Muscle of back (tissue), 13 donors: ENCODE measurements around the gene C1QTNF12. TPM values are rescaled to one million over a fixed set of nuclear protein-coding genes. Genes with fewer than 3 reads are reported as not detected.

ENCODE experiments used
- DNase-seq, 3 donors: peaks; one replicate each; pipeline versions ENCODE4 v3.0.0 to v3.0.0-alpha.2; 2013
- long read RNA-seq, 9 donors: transcript quantifications; one replicate each; lab custom pipeline, GENCODE V29; 2026
- polyA plus RNA-seq, 10 donors: library from polyadenylated mRNA; unstranded; fragments of 120-200 nt; gene quantifications; one replicate each; pipeline ENCODE4 v1.2.1, GENCODE V29; 2013; ENCODE audit not compliant: insufficient read length in 10 of 10

C1QTNF12 gene
- polyA plus RNA-seq: 1 to 10 TPM; 1.0 to 6.7 (median 2.7) TPM
- long read RNA-seq, donor 1, partial matches to known transcripts: 0 of 3 reads
- long read RNA-seq, donor 1, other reads (novel, unspliced or antisense): 0 of 3 reads
- long read RNA-seq, donor 2, partial matches to known transcripts: 0 of 2 reads
- long read RNA-seq, donor 2, other reads (novel, unspliced or antisense): 0 of 2 reads
- long read RNA-seq, donor 3: 0 reads
- long read RNA-seq, donor 4, partial matches to known transcripts: 0 of 3 reads
- long read RNA-seq, donor 4, other reads (novel, unspliced or antisense): 0 of 3 reads
- long read RNA-seq, donor 5: 0 reads
- long read RNA-seq, donor 6, partial matches to known transcripts: 0 of 3 reads
- long read RNA-seq, donor 6, other reads (novel, unspliced or antisense): 0 of 3 reads
- long read RNA-seq, donor 7, partial matches to known transcripts: 0 of 4 reads
- long read RNA-seq, donor 7, other reads (novel, unspliced or antisense): 0 of 4 reads
- long read RNA-seq, donor 8, partial matches to known transcripts: 0 of 3 reads
- long read RNA-seq, donor 8, other reads (novel, unspliced or antisense): 0 of 3 reads
- long read RNA-seq, donor 9: 0 reads

GRCh38 chr1:1246577-1247340 lies at the start of gene C1QTNF12:
TSS of gene C1QTNF12 (minus strand) at chr1:1246722. CDS start at chr1:1246690, 32 bp downstream.
- peak in 1 of 3 donors; percentile 44 for DNase-seq

GRCh38 chr1:1295154-1295923 lies 48.8 kb upstream of the C1QTNF12 start:
- no peak for DNase-seq

DNA sequence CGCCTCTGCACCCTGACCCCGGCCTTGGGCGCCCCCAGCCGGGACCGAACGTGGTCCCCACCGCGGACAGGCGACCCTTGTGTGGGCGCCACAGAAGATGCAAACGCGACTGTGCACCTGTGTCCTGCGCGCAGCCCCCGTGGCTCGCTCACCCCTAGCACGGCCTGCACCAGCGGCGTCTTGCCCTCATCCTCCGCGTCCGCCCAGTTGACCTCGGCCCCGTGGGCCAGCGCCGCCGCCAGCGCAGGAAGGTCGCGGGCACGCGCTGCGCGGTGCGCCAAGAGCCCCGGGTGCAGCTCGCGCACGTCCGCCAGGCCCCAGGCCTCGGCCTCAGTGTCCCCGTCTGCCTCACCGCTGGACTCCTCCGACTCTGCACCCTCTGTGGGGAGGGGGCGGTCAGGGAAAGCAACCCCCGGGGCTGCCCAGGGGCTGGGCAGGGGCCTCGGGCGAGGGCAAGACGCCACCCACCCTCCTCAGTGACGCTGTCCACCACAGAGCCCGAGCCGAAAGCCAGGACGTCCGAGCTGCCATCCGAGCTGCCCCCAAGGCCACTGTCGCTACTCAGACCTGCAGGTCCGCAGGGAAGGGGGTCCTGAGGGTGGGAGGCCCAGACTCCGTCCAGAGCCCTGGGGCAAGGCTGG lies 47.8 kb upstream of the C1QTNF12 start:
- no peak for DNase-seq

DNA sequence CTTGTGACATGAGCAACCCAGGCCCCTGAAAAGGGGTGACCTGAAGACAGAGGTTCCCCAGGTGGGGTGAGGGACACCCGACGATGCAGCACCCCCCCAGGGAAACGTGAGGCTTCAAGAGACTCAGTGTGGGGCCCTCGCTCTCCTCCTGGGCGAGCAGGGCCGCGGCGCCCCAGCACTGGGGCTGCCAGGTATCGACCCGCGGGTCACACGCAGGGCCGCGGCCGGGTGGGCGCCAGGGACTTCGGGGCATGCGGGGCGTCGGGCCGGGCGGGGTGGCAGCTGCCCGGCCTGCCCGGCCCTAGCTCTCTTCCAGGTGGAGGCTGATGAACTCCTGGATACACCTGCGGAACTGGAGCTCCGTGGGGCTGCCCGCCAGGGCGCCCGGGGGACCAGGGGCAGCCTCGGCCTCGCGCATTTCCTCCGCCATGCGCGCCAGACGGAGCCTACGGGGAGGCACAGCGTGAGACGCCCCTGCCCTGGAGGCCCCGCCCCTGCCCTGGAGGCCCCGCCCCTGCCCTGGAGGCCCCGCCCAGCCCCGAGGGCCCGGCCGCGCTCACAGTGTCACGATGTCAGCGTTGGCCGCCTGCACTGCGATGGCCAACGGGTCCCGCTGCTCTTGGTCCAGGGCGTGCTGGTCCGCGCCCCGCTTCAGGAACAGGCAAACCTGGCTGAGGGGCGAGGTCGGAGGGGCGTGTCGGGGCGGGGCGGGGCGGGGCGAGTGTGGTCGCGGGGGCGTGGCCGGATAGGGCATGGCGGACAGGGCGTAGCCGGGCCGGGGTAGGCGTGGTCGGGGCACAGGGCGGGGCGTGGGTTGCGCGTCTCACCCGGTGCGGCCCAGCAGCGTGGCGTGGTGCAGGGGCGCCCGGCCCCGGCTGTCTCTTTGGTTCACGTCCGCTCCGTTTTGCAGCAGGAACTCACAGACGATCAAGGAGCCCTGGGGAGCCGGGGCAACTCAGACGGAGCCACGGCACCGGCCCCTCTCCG lies 47.0 kb upstream of the C1QTNF12 start:
- no peak for DNase-seq

GRCh38 chr1:1292851-1293250 lies 46.3 kb upstream of the C1QTNF12 start:
- DNase-seq: no peak

DNA sequence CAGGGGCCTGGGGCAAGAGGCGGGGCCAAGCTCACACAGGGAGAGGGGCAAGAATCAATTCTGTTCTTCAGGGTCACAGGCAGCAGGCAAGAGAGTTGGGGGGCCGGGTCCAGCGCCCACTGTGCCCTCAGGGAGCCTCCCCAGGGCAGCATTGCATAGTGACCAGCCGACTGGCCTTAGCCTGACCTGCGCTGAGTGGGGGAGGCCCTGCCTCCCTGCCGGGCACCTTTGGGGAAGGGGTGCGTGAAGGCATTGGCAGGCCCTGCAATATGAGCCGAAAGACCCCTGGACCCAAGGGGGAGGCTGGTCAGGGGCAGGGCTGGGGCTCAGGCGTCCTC lies 45.9 kb upstream of the C1QTNF12 start:
- no peak for DNase-seq

- peak in 2 of 3 donors; percentile 52 to 79 for DNase-seq
These were observed 45.3 kb upstream of the C1QTNF12 start for GRCh38 chr1:1291548-1292441.

- DNase-seq: no peak
These were observed 44.6 kb upstream of the C1QTNF12 start for GRCh38 chr1:1291023-1291528.

- DNase-seq: peak in 1 of 3 donors; percentile 45
These were observed 43.8 kb upstream of the C1QTNF12 start for GRCh38 chr1:1290238-1290731.

GRCh38 chr1:1287288-1288110 lies 41.0 kb upstream of the C1QTNF12 start:
- DNase-seq: no peak

- no peak for DNase-seq
These were observed 40.1 kb upstream of the C1QTNF12 start for GRCh38 chr1:1286313-1287261.

DNA sequence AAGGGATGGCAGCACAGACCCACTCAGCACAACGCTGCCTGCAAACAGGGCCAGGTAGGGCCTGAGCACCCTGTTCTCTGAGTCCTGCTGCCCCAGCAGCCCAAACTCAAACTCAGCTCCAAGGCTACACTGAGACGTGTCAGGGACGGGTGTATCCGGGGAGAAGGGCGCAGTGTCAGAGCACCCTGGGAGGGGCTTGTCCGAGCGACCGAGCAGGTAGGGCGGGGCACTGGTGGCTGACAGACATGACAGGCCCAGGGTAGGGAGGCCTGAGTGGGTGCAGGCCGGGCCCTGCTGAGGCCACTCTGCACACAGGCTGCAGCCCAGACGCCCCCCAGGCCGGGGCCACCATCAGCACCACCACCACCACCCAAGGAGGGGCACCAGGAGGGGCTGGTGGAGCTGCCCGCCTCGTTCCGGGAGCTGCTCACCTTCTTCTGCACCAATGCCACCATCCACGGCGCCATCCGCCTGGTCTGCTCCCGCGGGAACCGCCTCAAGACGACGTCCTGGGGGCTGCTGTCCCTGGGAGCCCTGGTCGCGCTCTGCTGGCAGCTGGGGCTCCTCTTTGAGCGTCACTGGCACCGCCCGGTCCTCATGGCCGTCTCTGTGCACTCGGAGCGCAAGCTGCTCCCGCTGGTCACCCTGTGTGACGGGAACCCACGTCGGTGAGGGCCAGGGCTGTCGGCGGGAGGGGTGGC lies 39.2 kb upstream of the C1QTNF12 start:
- DNase-seq: no peak

GRCh38 chr1:1285102-1285571 lies 38.6 kb upstream of the C1QTNF12 start:
- DNase-seq: no peak

DNA sequence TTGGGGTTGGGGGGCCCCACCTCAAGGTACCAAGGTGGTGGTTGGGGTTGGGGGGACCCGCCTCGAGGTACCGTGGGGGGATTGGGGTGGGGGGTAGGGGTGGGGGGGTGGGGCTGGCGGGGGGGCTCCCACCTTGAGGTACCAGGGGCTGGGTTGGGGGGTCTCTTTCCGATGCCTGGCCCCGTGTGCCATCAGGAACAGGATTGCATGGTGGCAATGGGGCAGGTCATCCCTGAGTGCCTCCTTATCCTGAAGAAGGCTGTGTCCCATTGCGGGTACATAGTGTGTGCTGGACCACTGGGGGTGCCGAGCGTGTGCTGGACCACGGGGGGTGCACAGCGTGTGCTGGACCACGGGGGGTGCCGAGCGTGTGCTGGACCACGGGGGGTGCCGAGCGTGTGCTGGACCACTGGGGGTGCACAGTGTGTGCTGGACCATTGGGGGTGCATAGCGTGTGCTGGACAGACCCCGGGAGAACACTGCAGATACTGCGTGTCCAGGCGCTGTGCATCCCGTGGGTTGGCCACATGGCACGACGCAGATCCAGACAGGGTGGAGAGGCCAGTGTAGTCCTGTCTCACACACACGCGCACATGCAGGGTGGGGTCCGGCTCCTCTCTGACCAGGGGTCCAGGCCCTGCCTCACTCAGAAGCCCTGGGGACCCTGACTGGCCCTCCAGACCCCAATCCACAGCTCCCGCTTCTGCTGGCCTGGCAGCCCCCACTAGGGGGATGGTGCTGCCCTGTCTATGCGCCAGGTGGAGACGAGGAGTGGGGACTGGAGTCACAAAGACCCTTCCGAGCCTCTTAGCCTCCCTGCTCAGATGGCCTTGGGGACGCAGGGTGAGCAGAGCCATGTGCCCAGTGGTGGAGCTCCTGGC lies 37.9 kb upstream of the C1QTNF12 start:
- no peak for DNase-seq

GRCh38 chr1:1283821-1284220 lies 37.3 kb upstream of the C1QTNF12 start:
- DNase-seq: no peak
